ENCODE results near the gene ASB10.

Gene ASB10

GRCh38 chr7:151138153-151138851 lies 48.7 kb downstream of the ASB10 start:
- DNase-seq (ENCODE audit: extremely low read depth in 1 of 2, low read depth in 1 of 2) = no peak

- DNase-seq (ENCODE audit: extremely low read depth in 1 of 2, low read depth in 1 of 2) = no peak
Observed at GRCh38 chr7:151137791-151138152, 49.3 kb downstream of the ASB10 start.

- no peak for DNase-seq (ENCODE audit: extremely low read depth in 1 of 2, low read depth in 1 of 2)
Observed at GRCh38 chr7:151137076-151137675, 49.9 kb downstream of the ASB10 start.

- DNase-seq (ENCODE audit: extremely low read depth in 1 of 2, low read depth in 1 of 2) = no peak
Observed at GRCh38 chr7:151135866-151136843, 50.9 kb downstream of the ASB10 start.

GRCh38 chr7:151135525-151135845 lies 51.6 kb downstream of the ASB10 start:
- no peak for DNase-seq (ENCODE audit: extremely low read depth in 1 of 2, low read depth in 1 of 2)

GRCh38 chr7:151134743-151135524 lies 52.1 kb downstream of the ASB10 start:
- no peak for DNase-seq (ENCODE audit: extremely low read depth in 1 of 2, low read depth in 1 of 2)

- no peak for DNase-seq (ENCODE audit: extremely low read depth in 1 of 2, low read depth in 1 of 2)
Observed at GRCh38 chr7:151133986-151134742, 52.9 kb downstream of the ASB10 start.

GRCh38 chr7:151133266-151133985 lies 53.6 kb downstream of the ASB10 start:
- no peak for DNase-seq (ENCODE audit: extremely low read depth in 1 of 2, low read depth in 1 of 2)

GRCh38 chr7:151132461-151133205 lies 54.4 kb downstream of the ASB10 start:
- no peak for DNase-seq (ENCODE audit: extremely low read depth in 1 of 2, low read depth in 1 of 2)

GRCh38 chr7:151131592-151132293 lies 55.3 kb downstream of the ASB10 start:
- no peak for DNase-seq (ENCODE audit: extremely low read depth in 1 of 2, low read depth in 1 of 2)

- no peak for DNase-seq (ENCODE audit: extremely low read depth in 1 of 2, low read depth in 1 of 2)
Observed at GRCh38 chr7:151131224-151131591, 55.8 kb downstream of the ASB10 start.

GRCh38 chr7:151130741-151131157 lies 56.3 kb downstream of the ASB10 start:
- no peak for DNase-seq (ENCODE audit: extremely low read depth in 1 of 2, low read depth in 1 of 2)

- DNase-seq (ENCODE audit: extremely low read depth in 1 of 2, low read depth in 1 of 2) = no peak
Observed at GRCh38 chr7:151129960-151130591, 57.0 kb downstream of the ASB10 start.

GRCh38 chr7:151129117-151129959 lies 57.7 kb downstream of the ASB10 start:
- DNase-seq (ENCODE audit: extremely low read depth in 1 of 2, low read depth in 1 of 2) = no peak

GRCh38 chr7:151128716-151129115 lies 58.3 kb downstream of the ASB10 start:
- DNase-seq (ENCODE audit: extremely low read depth in 1 of 2, low read depth in 1 of 2) = no peak

- DNase-seq (ENCODE audit: extremely low read depth in 1 of 2, low read depth in 1 of 2) = no peak
Observed at GRCh38 chr7:151128144-151128543, 58.9 kb downstream of the ASB10 start.
